Activated T-cell treated with anti-CD3 and anti-CD28 coated beads for 24 hours (primary cell): Measurements from ENCODE around the gene SLC2A11.

ENCODE experiments used
- DNase-seq: peaks from one replicate; pipeline ENCODE4 v3.0.0-alpha.2; 2020; ENCODE audit warnings: low read depth

The SLC2A11 gene

GRCh38 chr22:23857606-23858483 lies at the start of gene SLC2A11:
Gene SLC2A11 (plus strand): TSS chr22:23857875. CDS start chr22:23858000, 125 bp downstream.
- peak; percentile 90 for DNase-seq

GRCh38 chr22:23812378-23812777 lies 45.3 kb upstream of the SLC2A11 start:
- DNase-seq, result no peak

GRCh38 chr22:23815541-23816155 lies 42.0 kb upstream of the SLC2A11 start:
- DNase-seq, result no peak

GRCh38 chr22:23816156-23816976 lies 41.3 kb upstream of the SLC2A11 start:
- DNase-seq, result no peak

GRCh38 chr22:23817146-23817545 lies 40.5 kb upstream of the SLC2A11 start:
- DNase-seq, result no peak

GRCh38 chr22:23818541-23818940 lies 39.1 kb upstream of the SLC2A11 start:
- no peak for DNase-seq

- no peak for DNase-seq
These were observed 36.9 kb upstream of the SLC2A11 start for GRCh38 chr22:23820748-23821211.

- no peak for DNase-seq
These were observed 35.5 kb upstream of the SLC2A11 start for GRCh38 chr22:23822101-23822671.

- no peak for DNase-seq
These were observed 34.3 kb upstream of the SLC2A11 start for GRCh38 chr22:23823331-23823791.

GRCh38 chr22:23824476-23825245 lies 33.0 kb upstream of the SLC2A11 start:
- DNase-seq, result no peak

GRCh38 chr22:23825246-23825905 lies 32.3 kb upstream of the SLC2A11 start:
- DNase-seq, result no peak

GRCh38 chr22:23826510-23827350 lies 30.9 kb upstream of the SLC2A11 start:
- no peak for DNase-seq

- DNase-seq, result no peak
These were observed 30.2 kb upstream of the SLC2A11 start for GRCh38 chr22:23827351-23827995.

GRCh38 chr22:23828800-23829680 lies 28.6 kb upstream of the SLC2A11 start:
- no peak for DNase-seq

- no peak for DNase-seq
These were observed 27.8 kb upstream of the SLC2A11 start for GRCh38 chr22:23829845-23830372.

GRCh38 chr22:23831261-23831660 lies 26.4 kb upstream of the SLC2A11 start:
- no peak for DNase-seq

GRCh38 chr22:23831781-23832180 lies 25.9 kb upstream of the SLC2A11 start:
- no peak for DNase-seq
